GM13977 (cell line): ENCODE data around the gene PLA2G4C.

ENCODE experiments used
- DNase-seq: peaks from one replicate; pipeline ENCODE4 v3.0.0; 2012; ENCODE audit warnings: low spot score
- in situ Hi-C: fragments of 300-500 bp; cut with MboI; formaldehyde crosslinking; loops from one replicate; pipeline ENCODE4 v1.12.0; 2022; ENCODE audit warnings: low sequenced_read_pairs, low pct_unique_long_range_greater_than_20kb, mixed read lengths, inconsistent platforms; ENCODE audit not compliant: unreplicated experiment
- TF ChIP-seq, protein P1 (sequence below): IDR thresholded peaks from 2 replicates; pipeline ENCODE4 v1.5.1; 2012; ENCODE audit warnings: mild to moderate bottlenecking, control low read depth; ENCODE audit not compliant: insufficient read depth; ENCODE audit errors: extremely low read depth, missing control alignments

Gene PLA2G4C

DNA sequence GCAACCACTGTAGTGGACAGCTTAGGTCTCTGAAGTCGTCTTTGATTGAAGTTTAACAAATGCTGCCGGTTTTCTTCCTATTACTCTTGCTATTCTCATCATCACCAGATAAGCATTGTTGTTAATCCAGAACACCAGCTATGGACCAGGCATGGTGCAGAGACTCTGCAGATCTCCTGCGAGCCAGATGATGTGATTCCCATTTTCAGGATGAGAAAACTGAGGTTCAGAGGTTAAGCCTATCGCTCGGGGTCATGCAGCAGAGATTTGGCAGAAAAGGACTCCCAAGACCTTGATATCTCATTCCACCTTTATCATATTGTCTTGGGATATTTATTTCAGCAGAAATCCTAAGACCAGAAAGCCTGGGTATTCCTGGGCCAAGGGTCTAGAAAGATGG lies 50.2 kb downstream of the PLA2G4C start:
- in situ Hi-C loops = no loop called here
- no peak for DNase-seq
- TF ChIP-seq, protein P1, sequence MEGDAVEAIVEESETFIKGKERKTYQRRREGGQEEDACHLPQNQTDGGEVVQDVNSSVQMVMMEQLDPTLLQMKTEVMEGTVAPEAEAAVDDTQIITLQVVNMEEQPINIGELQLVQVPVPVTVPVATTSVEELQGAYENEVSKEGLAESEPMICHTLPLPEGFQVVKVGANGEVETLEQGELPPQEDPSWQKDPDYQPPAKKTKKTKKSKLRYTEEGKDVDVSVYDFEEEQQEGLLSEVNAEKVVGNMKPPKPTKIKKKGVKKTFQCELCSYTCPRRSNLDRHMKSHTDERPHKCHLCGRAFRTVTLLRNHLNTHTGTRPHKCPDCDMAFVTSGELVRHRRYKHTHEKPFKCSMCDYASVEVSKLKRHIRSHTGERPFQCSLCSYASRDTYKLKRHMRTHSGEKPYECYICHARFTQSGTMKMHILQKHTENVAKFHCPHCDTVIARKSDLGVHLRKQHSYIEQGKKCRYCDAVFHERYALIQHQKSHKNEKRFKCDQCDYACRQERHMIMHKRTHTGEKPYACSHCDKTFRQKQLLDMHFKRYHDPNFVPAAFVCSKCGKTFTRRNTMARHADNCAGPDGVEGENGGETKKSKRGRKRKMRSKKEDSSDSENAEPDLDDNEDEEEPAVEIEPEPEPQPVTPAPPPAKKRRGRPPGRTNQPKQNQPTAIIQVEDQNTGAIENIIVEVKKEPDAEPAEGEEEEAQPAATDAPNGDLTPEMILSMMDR = no peak

DNA sequence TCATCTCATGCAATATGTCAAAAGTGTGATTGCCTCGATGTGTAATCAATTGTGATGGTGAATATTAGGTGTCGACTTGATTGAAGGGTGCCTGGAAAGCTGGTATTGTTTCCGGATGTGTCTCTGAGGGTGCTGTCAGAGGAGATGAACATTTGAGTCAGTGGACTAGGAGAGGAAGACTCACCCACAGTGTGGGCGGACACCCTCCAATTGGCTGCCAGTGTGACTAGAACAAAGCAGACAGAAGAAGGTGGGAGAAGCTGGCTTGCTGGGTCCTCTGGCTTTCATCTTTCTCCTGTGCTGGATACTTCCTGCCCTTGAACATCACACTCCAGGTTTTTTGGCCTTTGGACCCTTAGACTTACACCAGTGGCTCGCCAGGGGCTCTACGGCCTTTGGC lies 51.3 kb downstream of the PLA2G4C start:
- in situ Hi-C loops = no loop called here
- TF ChIP-seq, protein P1 = no peak
- DNase-seq = no peak

DNA sequence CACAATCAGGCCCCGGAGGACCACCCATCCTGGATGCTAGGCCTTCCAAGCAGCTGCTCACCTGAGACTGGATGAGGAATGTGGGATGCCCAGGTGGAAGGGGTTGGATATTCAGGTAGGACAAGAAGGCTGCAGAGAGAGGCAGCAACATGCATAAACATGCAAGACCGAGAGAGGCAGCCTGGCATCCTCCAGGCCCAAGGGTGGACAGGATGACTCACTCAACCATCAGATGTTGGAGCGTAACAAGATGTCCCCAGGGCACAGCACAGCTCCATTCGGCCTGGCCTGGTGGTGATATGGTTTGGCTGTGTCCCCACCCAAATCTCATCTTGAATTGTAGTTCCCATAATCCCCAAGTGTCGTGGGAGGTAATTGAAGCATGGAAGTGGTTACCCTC lies 56.8 kb downstream of the PLA2G4C start:
- in situ Hi-C loops = no loop called here
- no peak for DNase-seq
- TF ChIP-seq, protein P1 = no peak

DNA sequence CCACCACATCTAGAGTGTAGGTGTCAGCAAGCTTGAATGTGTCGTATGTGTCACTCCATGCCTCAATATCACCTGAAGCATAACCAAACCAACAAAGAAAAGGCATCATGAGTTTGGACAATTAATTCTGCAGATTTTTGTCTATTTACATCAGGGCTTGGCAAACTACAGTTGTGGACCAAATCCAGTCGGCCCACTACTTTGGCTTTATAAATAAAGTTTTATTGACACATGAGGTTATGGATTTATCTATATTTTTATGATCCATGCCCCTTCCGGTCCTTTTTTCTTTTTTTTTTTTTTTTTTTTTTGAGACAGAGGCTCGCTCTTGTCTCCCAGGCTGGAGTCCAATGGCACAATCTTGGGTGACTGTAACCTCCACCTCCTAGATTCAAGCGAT lies 57.5 kb downstream of the PLA2G4C start:
- TF ChIP-seq, protein P1 = no peak
- DNase-seq = no peak
- in situ Hi-C loops = no loop called here

DNA sequence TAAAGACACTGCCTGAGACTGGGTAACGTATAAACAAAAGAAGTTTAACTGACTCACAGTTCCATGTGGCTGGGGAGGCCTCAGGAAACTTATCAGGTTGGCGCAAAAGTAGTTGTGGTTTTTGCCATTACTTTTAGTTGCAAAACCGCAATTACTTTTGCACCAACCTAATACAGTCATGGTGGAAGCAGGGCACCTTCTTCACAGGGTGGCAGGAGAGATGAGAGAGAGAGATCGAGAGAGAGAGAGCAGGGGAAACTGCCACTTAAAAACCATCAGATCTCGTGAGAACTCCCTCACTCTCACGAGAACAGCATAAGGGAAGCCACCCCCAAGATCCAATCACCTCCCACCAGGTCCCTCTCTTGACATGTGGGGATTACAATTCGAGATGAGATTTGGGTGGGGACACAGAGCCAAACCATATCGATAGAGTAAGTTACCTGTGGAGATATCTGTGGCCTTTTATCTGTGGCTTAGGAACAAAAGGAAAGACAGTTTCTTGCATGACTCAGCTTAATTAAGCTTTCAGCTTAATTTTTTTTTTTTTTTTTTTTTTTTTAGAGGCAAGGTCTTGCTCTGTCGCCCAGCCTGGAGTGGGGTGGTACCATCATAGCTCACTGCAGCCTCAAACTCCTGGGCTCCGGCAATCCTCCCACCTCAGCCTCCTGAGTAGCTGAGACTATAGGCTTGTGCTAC lies 59.1 kb downstream of the PLA2G4C start:
- in situ Hi-C loops = no loop called here
- TF ChIP-seq, protein P1 = no peak
- DNase-seq = no peak

DNA sequence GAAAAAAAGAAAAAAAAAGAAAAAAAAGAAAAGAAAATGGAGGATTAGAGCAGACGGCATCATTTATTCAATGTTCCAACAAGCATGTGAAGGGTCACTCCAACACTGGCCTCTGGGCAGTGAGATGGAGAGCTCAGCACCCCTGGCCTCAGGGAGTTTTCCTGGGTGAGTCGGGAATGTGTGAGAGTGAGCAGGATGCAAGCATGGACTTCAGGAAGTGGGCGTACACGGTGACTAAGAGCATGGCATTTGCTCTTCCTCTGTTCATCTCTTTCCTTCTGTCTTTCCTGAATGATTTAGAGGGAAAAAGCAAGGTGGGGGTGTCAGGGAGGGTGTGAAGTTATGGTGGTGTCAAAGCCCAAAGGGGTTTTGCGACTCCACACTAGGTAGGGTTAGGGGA lies 66.1 kb downstream of the PLA2G4C start:
- no peak for DNase-seq
- TF ChIP-seq, protein P1 = no peak
- in situ Hi-C loops = no loop called here
